Stimulated activated CD8-positive, alpha-beta memory T cell treated with anti-CD3 and anti-CD28 coated beads, Interleukin-4, amount 100 ng/mL, for 24 hours (primary cell): Measurements from ENCODE around the gene ZDHHC24.

Source experiments
- DNase-seq: peaks from one replicate; pipeline ENCODE4 v3.0.0-alpha.2; 2020; ENCODE audit warnings: low read depth

ZDHHC24 gene

DNA sequence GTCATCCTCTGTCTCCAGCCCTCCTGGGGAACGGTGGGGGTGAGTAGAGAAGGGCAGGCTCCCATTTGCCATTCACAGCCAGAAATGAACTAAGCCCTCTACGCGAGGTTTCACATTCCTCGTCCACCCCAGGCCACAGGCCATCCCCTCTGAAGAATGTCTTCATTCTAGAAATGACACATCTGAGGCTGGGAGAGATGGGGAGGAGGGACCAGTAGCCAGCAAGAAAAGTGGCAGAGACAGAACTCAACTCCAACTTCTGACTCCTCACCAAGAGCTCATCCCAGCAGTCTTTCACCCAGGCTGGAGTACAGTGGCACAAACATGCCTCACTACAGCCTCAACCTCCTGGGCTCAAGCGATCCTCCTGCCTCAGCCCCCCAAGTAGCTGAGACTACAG lies 19.1 kb upstream of the ZDHHC24 start:
- no peak for DNase-seq

DNA sequence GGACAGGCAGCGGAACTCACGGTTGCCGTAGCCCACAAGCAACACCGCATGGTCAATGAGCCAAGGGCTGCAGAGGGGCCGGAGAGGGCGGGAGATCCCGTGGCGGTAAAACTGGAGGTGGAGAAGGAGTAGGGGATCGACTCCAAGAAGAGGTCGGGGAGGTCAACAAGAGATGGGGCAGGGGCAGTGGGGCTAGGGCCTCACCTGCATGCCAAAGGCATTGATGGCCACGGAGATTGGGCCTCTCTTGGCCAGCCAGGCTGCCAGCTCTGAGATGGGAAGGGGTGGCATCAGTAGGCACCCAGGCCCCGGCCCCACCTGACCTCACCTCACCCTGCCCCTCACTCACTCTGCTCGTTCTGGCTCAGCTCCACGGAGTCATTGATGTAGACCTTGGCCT lies 18.7 kb upstream of the ZDHHC24 start:
- no peak for DNase-seq

DNA sequence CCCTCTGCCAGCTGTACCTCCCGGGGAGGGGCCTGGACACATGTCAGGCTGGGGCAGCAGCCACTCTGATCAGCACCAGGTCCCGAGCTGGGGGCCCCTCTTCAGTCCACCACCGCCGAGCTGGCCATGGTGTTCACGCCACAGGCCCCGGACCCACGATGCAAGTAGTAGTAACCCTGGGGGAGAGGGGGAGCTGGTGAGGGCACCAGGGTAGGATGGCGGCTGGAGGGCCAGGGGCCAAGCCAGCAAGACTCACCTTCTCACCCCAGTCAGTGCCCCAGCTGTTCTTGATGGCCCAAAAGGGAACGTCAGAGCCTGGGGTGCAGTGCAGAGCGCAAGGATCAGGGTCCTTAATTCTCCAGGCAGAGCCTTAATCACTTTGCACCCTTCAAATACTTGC lies 18.0 kb upstream of the ZDHHC24 start:
- DNase-seq = no peak

DNA sequence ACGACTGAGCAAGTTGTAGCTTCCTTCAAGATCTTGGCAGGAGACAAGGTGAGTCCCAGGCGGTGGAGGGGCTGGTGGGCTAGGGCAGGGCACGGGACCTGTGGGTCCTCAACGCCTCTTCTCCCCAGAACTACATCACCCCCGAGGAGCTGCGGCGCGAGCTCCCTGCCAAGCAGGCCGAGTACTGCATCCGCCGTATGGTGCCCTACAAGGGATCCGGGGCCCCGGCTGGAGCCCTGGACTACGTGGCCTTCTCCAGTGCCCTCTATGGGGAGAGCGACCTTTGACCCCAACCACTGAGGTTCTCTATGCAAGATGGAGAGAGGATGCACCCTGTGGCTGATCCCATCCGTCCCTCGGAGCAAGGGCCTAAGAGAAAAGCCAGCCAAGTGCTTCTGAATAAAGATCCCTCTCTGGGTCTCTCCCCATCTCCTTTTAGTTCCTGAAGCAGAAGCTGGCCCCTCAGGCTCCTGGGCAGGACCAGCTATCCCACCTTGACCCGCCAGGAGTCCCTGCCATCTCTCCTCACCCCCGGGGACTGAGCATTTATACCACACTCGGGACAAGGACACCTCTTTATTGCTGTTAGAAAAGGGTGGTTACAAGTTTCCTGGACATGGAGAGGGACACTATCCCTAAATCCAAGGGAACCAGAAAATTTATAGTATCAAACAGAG lies 17.2 kb upstream of the ZDHHC24 start:
- DNase-seq = no peak

DNA sequence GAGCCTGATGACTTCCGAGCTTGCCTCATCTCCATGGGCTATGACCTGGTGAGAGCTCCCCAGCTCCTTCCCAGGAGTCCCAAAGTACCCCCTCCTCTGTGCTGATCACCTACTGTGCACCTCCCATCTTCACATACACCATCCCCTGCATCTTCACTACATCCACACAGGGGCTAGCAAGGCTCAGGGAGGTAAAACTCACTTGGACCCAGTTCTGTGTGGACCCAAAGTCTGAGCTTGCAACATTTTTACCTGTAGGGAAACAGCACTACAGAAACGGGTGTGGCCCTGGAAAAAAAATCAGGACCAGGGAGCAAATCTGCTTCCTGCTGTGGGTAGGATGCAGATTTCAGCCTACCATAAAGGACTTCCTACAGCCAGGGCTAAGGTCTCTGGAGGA lies 16.4 kb upstream of the ZDHHC24 start:
- DNase-seq = no peak

DNA sequence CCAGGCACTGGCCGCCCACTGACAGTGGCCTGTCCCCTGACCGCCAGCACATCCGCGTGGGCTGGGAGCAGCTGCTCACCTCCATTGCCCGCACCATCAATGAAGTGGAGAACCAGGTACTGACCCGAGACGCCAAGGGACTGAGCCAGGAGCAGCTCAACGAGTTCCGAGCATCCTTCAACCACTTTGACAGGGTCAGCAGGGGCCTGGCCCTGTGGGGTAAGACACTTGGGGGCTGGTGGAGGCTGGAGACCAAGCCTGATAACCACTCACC lies 16.1 kb upstream of the ZDHHC24 start:
- DNase-seq = no peak

DNA sequence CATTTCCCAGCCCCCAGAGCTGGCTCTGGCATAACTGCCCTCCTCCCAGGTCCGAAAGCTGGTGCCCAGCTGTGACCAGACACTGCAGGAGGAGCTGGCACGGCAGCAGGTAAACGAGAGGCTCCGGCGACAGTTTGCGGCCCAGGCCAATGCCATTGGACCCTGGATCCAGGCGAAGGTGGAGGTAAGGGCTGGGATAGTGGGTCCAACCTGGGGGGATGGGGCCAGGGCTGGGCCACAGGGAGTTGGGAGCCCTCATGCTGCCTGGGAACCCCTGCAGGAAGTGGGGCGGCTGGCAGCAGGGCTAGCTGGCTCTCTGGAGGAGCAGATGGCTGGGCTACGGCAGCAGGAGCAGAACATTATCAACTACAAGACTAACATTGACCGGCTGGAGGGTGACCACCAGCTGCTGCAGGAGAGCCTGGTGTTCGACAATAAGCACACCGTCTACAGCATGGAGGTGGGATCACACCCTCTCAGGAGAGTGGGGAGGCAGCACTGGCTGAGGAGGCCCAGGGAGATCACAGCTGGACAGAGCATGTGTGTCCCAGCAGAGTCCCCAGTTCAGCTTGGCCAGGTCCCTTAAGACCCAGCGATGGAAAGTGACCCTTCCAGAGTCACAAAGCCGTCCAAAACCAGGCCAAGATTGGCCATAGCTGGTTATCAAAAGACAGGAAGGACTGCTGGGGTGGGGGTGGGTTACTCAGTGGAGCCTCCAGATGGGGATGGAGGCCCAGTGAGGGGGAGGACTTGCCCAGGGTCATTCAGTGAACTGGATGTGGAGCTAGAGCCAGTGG lies 15.5 kb upstream of the ZDHHC24 start:
- DNase-seq = no peak

DNA sequence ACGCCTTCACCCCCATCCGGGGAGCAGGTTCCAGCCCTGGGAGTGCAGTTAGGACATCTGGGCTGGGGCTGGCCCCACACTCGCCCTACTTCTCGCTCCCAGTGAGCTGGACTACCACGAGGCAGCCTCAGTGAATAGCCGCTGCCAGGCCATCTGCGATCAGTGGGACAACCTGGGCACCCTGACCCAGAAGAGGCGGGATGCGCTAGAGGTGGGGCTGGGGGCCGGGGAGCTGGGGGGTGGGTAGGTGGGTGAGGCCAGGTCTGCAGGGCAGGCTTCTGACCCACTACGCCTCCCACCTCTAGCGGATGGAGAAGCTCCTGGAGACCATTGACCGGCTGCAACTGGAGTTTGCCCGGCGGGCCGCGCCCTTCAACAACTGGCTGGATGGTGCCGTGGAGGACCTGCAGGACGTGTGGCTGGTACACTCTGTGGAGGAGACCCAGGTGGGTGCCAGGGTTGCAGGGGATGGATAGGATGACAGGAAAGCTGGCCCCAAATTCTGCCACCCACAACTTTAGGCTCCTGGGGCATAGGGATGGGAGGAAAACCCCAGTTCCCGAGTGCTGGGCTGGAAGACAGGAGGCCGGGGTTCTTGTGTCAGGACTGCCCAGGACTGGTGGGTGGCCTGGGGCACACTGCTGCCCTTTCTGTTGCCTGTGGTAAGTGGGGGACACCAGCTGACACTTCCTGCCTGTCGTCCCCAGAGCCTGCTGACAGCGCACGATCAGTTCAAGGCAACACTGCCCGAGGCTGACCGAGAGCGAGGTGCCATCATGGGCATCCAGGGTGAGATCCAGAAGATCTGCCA lies 14.2 kb upstream of the ZDHHC24 start:
- DNase-seq = no peak

DNA sequence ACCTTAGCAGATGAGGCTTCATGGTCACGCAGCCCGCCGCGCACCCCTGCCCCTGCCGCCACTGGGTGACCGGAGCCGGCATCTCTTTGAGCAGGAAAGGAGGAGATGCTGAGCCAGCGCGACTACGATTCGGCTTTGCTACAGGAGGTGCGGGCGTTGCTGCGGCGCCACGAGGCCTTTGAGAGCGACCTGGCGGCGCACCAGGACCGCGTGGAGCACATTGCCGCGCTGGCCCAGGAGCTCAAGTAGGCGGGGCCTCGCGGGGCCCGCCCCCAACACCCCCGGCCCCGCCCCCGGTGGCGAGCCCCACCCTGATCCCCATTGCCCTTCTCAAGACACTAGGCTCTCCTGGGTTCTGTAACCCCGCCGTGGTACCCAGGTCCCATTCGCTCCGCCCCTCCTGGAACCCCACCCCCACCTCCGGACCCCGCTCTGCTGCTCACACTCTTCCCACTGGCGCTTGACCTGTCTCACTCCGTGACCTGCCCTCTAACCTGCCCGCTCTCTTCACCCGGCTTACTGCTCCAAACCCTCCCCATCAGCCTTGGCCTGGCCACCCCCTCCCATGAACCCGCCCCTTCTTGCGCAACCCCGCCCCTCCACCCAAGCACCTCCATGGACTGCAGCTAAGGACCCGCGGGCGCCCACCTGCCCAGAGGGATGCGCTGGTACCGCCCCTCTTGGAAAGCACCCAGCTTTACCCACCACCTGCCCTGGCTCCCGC lies 13.5 kb upstream of the ZDHHC24 start:
- peak; percentile 22 for DNase-seq

DNA sequence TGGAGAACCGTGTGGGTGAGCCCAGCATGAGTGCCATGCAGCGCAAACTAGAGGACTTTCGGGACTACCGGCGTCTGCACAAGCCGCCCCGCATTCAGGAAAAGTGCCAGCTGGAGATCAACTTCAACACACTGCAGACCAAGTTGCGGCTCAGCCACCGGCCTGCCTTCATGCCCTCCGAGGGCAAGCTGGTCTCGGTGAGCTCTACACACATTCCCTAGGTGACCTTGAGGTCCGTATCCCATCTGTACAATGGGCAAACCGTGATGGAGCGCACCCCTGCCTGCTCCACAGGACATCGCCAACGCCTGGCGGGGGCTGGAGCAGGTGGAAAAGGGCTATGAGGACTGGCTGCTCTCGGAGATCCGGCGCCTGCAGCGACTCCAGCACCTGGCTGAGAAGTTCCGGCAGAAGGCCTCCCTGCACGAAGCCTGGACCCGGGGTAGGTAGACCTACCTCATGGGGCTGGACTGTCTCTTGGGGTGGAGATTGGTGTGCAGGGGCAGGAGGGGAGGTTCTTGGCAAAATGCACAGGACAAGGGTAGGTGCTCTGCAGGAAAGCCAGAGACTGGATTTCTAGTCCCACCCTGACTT lies 12.0 kb upstream of the ZDHHC24 start:
- DNase-seq = no peak

DNA sequence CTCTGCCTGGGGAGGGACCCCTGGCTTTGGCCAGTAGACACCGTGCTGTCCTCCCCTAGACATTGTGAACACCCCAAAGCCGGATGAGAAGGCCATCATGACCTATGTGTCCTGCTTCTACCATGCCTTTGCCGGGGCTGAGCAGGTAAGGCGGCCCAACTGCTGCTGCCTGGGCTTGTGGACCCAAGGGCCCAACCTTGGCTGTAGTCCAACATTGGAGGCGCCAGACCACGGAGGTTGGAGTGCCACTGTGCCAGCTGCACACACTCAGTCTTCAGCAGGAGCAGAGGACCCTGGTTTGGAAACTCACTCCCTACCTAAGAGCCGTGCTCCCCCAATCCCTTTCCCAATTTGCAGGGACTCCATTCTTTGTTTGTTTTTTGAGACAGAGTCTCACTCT lies 10.2 kb upstream of the ZDHHC24 start:
- no peak for DNase-seq

DNA sequence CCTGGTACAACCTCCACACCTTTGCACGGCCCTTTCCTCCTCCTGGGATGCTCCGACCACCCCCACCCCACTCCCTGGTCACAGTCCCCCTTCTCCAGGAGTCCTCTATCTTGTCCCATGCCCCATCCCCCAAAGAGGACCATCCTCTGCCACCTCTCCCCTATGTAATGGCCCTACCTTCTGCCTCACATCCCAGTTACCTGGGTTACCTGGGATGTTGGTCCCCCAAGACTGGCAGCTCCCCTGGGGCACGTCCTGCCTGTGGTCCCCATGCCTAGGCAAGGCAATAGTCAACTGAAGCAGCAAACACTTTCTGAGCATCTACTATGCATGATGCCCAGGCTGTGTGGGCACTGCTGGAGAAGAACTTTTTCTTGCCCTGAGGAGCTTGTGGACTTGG lies 9.6 kb upstream of the ZDHHC24 start:
- DNase-seq = no peak

DNA sequence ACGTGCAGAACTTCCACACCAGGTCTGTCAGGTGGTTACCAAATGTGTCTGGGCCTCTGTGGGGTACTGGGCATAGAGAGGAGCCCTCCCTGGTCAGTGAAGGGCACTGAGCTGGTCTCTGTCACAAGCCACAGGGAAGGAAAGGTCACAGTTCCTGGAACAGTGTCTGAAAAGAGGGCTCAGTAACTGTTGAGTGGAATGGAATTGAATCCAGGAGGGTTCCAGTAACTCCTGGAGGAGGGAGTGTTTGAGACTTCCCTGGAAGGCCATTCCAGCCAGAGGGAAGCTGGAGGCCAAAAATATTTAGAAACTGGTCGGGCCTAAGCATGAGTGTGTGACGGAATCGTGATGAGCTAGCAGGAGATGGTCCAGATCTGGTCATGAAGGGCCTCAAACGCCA lies 8.8 kb upstream of the ZDHHC24 start:
- DNase-seq = no peak

DNA sequence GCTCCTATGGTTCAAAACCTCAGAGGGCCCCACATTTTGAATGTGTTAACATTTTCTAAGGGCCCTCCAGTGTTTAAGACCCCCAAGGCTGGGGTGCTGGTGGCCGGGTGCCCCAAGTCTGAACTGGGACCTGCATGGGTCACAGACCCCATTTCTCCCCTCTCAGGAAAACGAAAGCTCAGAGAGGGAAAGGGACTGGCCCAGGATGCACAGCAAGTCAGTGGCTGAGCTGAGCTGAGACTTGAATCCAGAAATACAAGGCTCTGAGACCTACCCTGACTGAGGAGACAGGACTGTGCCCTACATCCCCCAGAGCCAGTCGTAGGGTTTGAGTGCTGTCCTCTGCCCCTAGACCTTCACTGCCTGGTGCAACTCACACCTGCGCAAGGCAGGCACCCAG lies 5.0 kb upstream of the ZDHHC24 start:
- no peak for DNase-seq

DNA sequence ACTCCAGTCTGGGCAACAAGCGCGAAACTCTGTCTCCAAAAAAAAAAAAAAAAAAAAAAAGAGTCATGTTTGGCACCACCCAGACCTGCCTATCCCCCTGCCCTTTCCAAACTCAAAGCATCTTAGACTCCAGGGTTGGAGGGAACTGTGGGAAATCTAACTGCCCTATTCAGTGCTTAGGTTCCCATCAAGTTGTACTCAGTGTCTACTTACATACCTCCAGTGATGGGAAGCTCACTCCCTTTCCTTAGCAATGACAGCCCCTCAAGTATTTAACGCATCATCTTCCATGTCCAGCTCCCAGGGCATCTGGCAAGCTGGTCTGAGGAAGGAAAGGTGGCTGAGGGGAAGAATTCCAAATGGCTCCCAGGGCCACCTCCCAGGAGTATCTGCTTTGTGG lies 3.8 kb upstream of the ZDHHC24 start:
- no peak for DNase-seq

DNA sequence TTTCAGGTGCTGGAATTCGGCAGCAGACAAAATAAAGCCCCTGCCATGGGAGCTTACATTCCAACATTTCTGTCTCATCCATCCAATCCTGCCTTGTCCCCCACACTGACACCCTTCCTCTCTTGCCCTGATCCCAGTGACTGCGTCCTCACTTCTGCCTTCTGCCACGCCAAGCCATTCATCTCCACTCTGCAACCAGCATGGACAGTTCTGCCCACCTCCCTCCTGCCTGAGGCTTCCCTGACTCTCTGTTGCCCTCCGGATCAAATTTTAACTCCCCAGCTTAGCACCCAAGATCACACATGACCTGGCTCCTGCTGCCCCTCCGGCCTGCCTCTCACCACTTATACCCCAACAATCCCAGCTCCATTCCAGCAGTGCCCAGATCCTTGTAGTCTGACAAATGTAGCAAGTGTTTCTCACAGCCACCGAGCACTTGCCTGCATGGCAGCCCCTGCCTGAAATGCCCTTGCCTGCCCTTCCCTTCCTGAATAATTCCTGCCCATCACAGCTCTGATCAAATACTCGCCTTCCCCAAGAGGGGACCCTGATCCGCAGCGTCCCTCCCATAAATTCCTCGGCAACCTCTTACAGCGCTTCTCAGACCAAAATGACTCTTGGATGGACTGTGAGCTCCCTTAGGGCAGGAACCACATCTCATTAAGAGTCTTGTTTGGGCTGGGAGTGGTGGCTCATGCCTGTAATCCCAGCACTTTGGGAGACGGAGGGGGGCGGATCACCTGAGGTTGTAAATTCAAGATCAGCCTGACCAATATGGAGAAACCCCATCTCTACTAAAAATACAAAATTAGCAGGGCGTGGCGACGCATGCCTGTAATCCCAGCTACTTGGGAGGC lies 3.2 kb upstream of the ZDHHC24 start:
- no peak for DNase-seq

DNA sequence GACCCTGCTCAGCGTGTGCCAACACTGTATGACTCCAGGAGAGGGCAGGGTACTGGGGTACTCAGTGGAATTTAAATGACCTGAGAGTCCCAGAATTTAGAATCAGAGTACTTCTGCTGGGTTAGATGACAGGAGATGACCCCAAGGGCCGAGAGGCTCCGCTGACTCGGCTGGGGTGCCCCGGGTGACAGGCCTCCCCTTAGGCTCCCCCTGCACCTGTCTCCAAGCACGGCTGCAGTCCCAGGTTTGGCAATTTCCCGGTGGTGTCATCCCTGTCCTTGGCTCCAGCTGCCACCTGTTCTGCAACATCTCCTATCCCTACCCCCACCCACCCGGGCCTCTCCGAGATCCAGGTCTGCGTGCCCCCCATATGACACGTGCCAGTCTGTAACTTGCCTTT lies 2.2 kb upstream of the ZDHHC24 start:
- DNase-seq = no peak

DNA sequence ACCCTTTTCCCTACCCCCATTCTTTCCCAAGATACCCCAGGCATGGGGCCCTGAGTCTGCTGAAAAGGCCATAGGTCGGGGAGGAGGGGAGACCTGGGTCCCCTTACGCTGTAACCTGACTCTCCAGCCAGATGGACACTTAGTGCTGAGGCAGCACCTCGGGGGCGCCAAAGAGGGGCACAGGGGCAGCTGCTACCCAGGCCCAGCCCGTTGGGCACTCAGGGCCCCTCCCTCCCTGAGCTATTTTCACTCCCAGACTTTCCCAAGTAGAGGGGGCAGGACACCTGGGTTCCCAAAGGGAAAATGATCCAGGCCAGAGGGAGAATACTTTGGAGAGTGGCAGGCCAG lies 1.8 kb upstream of the ZDHHC24 start:
- no peak for DNase-seq

DNA sequence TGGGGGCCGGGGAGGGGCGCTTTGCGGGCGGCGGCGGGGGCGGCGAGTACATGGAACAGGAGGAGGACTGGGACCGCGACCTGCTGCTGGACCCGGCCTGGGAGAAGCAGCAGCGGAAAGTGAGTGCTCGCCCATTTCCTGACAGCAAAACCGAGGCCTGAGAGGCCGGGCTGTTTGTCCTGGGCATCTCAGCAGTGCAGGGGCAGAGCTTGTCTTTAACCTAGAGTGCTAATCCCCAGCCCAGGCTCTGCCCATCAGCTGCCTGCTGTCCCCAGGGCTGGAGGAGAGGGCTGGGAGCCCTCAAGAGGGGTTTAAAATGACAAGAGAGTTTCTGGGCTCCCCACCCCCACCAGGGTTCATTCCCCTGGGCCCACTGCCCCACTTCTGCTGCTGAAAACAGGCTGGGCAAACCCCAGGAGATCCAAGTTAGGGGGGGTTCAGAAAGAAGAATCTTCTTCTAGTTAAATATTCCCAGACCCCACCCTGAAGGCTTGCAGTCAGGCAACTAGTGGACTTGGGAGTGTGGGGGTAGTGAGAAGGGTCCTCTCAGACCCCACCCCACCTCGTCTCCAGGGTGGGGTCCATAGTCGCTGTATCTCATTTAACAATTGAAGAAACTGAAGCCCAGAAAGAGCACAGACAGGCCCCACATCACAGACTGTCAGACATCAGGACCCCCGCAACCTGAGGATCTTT lies 1.3 kb upstream of the ZDHHC24 start:
- DNase-seq = no peak

DNA sequence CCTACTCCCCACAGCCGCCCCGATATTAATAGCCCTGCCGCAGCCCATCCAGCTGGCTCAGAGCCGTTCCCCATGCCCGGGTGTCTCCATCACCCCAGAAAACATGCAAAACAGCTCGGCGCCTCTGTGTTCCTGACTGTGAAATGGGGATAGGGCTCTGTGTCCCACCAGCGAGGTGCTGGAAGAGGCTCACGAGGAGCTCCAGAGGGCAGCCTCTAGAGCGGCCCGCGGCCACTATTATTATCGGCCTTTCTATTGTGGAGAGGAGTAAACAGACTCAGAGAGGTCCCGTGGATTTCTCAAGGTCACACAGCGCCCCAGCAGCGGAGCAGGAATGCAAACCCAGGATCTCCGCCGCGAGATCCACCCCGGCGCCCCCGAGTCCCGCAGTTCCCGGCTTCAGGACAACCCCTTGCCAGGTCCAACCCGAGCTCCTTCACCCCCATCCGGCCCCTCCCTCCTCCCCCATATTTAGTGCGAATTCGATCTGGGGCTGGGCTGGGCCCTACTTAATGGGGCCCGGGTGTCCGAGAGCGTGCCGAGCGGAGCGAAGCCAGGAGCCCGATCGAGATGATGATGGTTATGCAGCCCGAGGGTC lies 619 bp upstream of the ZDHHC24 start, which contains the start of gene ACTN3:
Gene ACTN3, plus strand, starts transcription at position 536 of the 598 bp plus-strand sequence. Its CDS starts 35 bp downstream, at position 571.
- no peak for DNase-seq
